Aorta (tissue), 5 donors: ENCODE data around the gene TFAP2E. TPM values are rescaled to one million over a fixed set of nuclear protein-coding genes. Genes with fewer than 3 reads are reported as not detected.

ENCODE experiments used
- ATAC-seq: fragments of 200-7000 bp; cut with Tn5 transposase; one replicate; pipeline ENCODE4 v1.9.1; 2022; ENCODE audit warnings: moderate library complexity; ENCODE audit not compliant: low FRiP score
- DNase-seq, 2 donors: peaks; one replicate each; pipeline ENCODE4 v3.0.0-alpha.2; 2020
- H3K27ac ChIP-seq, 2 donors: one replicate each; pipeline ENCODE4 v1.5.1; 2013; ENCODE audit warnings: low read length in 2 of 2, mild to moderate bottlenecking in 2 of 2, moderate library complexity in 2 of 2, control low read depth in 1 of 2, inconsistent platforms in 1 of 2, low read depth in 1 of 2
- H3K27me3 ChIP-seq, 2 donors: one replicate each; pipeline ENCODE4 v1.6.1; 2013; ENCODE audit warnings: control low read depth in 1 of 2, low read length in 1 of 2, mild to moderate bottlenecking in 1 of 2, moderate library complexity in 1 of 2; ENCODE audit not compliant: insufficient read depth in 2 of 2, control insufficient read depth in 1 of 2
- H3K36me3 ChIP-seq, 2 donors: one replicate each; pipeline ENCODE4 v1.6.1; 2013; ENCODE audit warnings: control low read depth in 1 of 2, low read length in 1 of 2, mild to moderate bottlenecking in 1 of 2; ENCODE audit not compliant: insufficient read depth in 2 of 2, control insufficient read depth in 1 of 2
- H3K4me1 ChIP-seq, 2 donors: one replicate each; pipeline ENCODE4 v1.6.1; 2013; ENCODE audit warnings: low read length in 2 of 2, control low read depth in 1 of 2, mild to moderate bottlenecking in 1 of 2, moderate library complexity in 1 of 2; ENCODE audit not compliant: insufficient read depth in 2 of 2, control insufficient read depth in 1 of 2
- H3K4me3 ChIP-seq, 2 donors: one replicate each; pipeline ENCODE4 v1.5.1; 2013; ENCODE audit warnings: low read length in 2 of 2, control low read depth in 1 of 2, mild to moderate bottlenecking in 1 of 2
- H3K9me3 ChIP-seq: one replicate; pipeline ENCODE4 v1.6.1; 2013; ENCODE audit warnings: mild to moderate bottlenecking, low read length; ENCODE audit not compliant: control insufficient read depth
- WGBS, 2 donors: extraction: QIAGEN DNeasy Blood & Tissue Kit; methylation state at CpG; one replicate each; pipeline ENCODE4 v1.1.7; 2013; 5-methylcytosine and 5-hydroxymethylcytosine counted together
- intact Hi-C, 2 donors: fragments of 100-400 bp; cut with DNase I; formaldehyde crosslinking; loops; one replicate each; pipeline versions ENCODE4 v1.14.2 to v1.15.0; 2022
- polyA plus RNA-seq, 2 donors: library from polyadenylated mRNA; stranded (reverse); fragments of 200-250 nt; gene quantifications; one replicate each; pipeline ENCODE4 v1.2.3, GENCODE V29; 2013
- total RNA-seq, 2 donors: library from RNA; stranded (reverse); fragmentation: NEBNext Ultra II Directional; extraction: Animal tissue kit (Norgen Biotek cat#: 25700); gene quantifications; one replicate each; pipeline ENCODE4 v1.2.1, GENCODE V29; 2021
- donor health status: healthy with polysubstance abuse.
- donor health status: Bipolar disorder and iron deficiency.
- donor health status: DM: no; HTN: no; CAD: no.
- donor health status: DM: no; HTN: no; CAD: no.
- donor health status: DM: yes; HTN: yes; CAD: no.

The TFAP2E gene
- total and polyA plus RNA-seq, 4 donors, result 0.71 to 1.1 (median 1.0) TPM; not detected in 1

- peak in 1 of 2 donors; percentile 16 for DNase-seq
- Histone ChIP-seq H3K4me1 (no peaks in the 10 kb centered on the region), H3K36me3 (peaks cover 0 to 1% of the 10 kb centered on the region in 2 donors), H3K4me3 (no peak overlapping the region), H3K27ac (no peak overlapping the region), H3K9me3 (no peaks in the 10 kb centered on the region), H3K27me3 (no peaks in the 10 kb centered on the region)
- 90 to 95% methylated on average over 7 of the region's 7 CpGs for WGBS, 2 donors
- ATAC-seq, result no peak
- intact Hi-C loops, result no loop called here
Observed at GRCh38 chr1:35595684-35596083, 22.6 kb downstream of the TFAP2E start.

- no peak for ATAC-seq
- WGBS, 2 donors, result 80 to 88% methylated on average over 5 of the region's 5 CpGs
- intact Hi-C loops, result no loop called here
- DNase-seq, result no peak
- no peaks in the 10 kb centered on the region for H3K9me3 ChIP-seq
- H3K36me3 ChIP-seq, result peaks cover 0 to 4% of the 10 kb centered on the region in 2 donors
- H3K4me1 ChIP-seq, result no peaks in the 10 kb centered on the region
- no peak overlapping the region for H3K4me3 ChIP-seq
- no peaks in the 10 kb centered on the region for H3K27me3 ChIP-seq
- no peak overlapping the region for H3K27ac ChIP-seq
Observed at GRCh38 chr1:35597870-35598269, 24.8 kb downstream of the TFAP2E start.

DNA sequence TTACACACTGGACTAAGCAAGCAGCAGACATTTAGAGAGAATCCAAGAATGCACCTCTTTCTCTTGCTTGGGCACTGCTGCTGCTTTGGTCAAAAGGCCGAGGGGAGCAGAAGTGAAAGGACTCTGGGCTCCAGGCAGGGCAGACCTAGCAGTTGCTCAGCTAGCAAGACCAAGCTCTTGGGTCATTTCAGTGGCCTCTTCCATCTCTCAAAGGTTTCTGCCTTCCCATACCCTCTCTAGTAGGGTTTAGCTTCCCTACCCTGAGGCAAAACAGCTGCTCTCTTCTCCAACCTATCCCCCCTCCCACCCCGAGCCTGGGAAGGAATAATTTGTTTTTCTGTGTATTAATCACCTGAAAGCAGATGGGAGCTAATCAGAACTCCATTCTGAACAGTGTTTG lies 25.8 kb downstream of the TFAP2E start:
- Histone ChIP-seq H3K4me1 (no peaks in the 10 kb centered on the region), H3K36me3 (peaks cover 2 to 13% of the 10 kb centered on the region in 2 donors), H3K27ac (no peak overlapping the region), H3K9me3 (no peaks in the 10 kb centered on the region), H3K4me3 (no peak overlapping the region), H3K27me3 (no peaks in the 10 kb centered on the region)
- intact Hi-C loops, result no loop called here
- WGBS, 2 donors, result 63 to 71% methylated on average over 2 of the region's 2 CpGs
- no peak for ATAC-seq
- no peak for DNase-seq

- no peaks in the 10 kb centered on the region for H3K27me3 ChIP-seq
- no peak for ATAC-seq
- H3K4me3 ChIP-seq, result no peak overlapping the region
- no peaks in the 10 kb centered on the region for H3K4me1 ChIP-seq
- WGBS, 2 donors, result 83% methylated on average over 3 of the region's 3 CpGs
- no peak overlapping the region for H3K27ac ChIP-seq
- intact Hi-C loops, result no loop called here
- H3K36me3 ChIP-seq, result peaks cover 5 to 15% of the 10 kb centered on the region in 2 donors
- DNase-seq, result no peak
- H3K9me3 ChIP-seq, result no peaks in the 10 kb centered on the region
Observed at GRCh38 chr1:35599411-35599810, 26.3 kb downstream of the TFAP2E start.

GRCh38 chr1:35600593-35600992 lies 27.5 kb downstream of the TFAP2E start:
- no peak for ATAC-seq
- Histone ChIP-seq H3K27ac (no peak overlapping the region), H3K27me3 (no peaks in the 10 kb centered on the region), H3K36me3 (peaks cover 5 to 15% of the 10 kb centered on the region in 2 donors), H3K4me3 (no peak overlapping the region), H3K9me3 (no peaks in the 10 kb centered on the region), H3K4me1 (no peaks in the 10 kb centered on the region)
- 89 to 91% methylated on average over 3 of the region's 3 CpGs for WGBS, 2 donors
- no peak for DNase-seq
- intact Hi-C loops, result no loop called here

DNA sequence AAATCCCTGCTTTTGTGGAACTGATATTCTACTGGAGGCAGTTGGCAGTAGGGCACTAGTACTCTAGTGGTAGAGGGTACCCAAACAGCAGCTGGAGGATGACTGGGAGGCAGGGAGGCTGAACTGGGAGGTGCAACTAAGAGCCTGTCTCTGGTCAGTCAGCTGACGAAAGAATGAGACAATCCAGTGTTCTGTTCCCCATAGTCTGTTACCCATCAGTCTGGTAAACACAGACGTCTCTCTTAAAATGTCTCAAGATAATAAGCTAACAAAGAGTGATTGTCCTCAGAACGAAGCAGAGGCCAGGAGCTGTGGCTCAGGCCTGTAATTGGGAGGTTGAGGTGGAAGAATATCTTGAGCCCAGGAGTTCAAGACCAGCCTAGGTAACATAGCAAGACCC lies 30.4 kb downstream of the TFAP2E start:
- Histone ChIP-seq H3K27me3 (no peaks in the 10 kb centered on the region), H3K4me3 (no peak overlapping the region), H3K4me1 (no peaks in the 10 kb centered on the region), H3K27ac (no peak overlapping the region), H3K9me3 (no peaks in the 10 kb centered on the region), H3K36me3 (peaks cover 6 to 17% of the 10 kb centered on the region in 2 donors)
- intact Hi-C loops, result no loop called here
- 70 to 71% methylated on average over 3 of the region's 3 CpGs for WGBS, 2 donors
- DNase-seq (no peak), ATAC-seq (no peak)

DNA sequence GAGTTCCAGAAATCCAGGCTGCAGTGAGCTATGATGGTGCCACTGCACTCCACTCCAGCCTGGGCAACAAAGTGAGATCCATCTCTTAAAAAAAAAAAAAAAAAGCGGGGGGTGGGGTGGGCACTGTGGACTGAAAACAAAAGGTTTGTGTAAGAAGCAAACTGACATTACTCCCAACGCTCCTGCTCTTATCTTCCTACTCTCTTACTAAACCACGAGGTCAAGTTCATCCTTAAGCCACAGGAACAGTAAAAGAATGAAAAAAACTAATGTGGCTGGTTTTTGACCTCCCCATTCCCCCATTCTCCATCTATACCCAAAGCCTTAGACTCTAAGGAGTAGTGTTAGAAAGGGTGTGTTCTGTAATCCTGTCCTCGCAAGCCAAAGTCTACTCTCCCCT lies 30.8 kb downstream of the TFAP2E start:
- Histone ChIP-seq H3K36me3 (peaks cover 9 to 20% of the 10 kb centered on the region in 2 donors), H3K9me3 (no peaks in the 10 kb centered on the region), H3K4me3 (no peak overlapping the region), H3K27me3 (no peaks in the 10 kb centered on the region), H3K4me1 (no peaks in the 10 kb centered on the region), H3K27ac (no peak overlapping the region)
- DNase-seq (no peak), ATAC-seq (no peak)
- 92% methylated on average over 4 of the region's 4 CpGs for WGBS, 2 donors
- intact Hi-C loops, result no loop called here

DNA sequence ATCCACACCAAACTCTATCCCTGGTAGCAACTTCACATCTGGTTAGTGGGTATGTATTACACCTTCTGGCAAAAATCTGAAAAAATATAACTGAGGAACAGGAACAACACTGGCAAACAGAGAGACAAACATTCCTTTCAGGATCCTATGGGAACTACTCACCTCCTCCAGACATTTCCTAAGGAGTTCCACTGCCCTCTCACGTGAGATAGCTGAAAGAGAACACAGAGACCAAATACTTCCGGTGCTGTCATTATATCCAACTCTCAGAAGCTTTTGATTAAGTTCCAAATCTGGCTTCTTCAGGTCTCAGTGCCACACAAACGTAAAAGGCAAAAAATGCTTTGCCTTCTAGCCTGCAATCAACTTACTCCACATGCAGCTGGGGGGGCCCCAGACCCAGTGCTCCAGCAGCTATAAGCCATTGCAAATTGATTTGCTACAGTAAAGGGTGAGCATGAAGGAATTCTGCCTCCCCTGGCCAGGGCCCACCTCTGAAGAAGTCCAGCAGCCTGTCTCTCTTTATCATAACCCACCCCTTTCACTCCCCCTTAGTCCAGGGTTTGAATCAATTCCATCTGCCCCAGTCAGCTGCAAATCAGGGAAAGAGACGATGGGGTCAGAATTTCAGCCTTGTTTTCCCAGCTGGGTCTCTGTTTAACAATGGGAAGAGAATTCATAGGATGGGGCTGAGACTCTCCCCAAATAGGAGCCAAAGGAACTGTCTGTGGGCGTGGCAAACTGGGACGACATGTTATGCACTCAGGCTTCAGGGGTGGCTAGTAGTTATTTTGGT lies 32.2 kb downstream of the TFAP2E start:
- intact Hi-C loops, result no loop called here
- Histone ChIP-seq H3K9me3 (no peaks in the 10 kb centered on the region), H3K4me1 (no peaks in the 10 kb centered on the region), H3K27me3 (no peaks in the 10 kb centered on the region), H3K36me3 (peaks cover 11 to 20% of the 10 kb centered on the region in 2 donors), H3K27ac (no peak overlapping the region), H3K4me3 (no peak overlapping the region)
- no peak for ATAC-seq
- no peak for DNase-seq
- 70% methylated on average over 6 of the region's 6 CpGs for WGBS, 2 donors

GRCh38 chr1:35605867-35606182 lies 32.7 kb downstream of the TFAP2E start:
- Histone ChIP-seq H3K4me1 (no peaks in the 10 kb centered on the region), H3K27me3 (no peaks in the 10 kb centered on the region), H3K4me3 (no peak overlapping the region), H3K27ac (no peak overlapping the region), H3K9me3 (no peaks in the 10 kb centered on the region), H3K36me3 (peaks cover 11 to 17% of the 10 kb centered on the region in 2 donors)
- intact Hi-C loops, result no loop called here
- ATAC-seq, result no peak
- 76 to 83% methylated on average over 4 of the region's 4 CpGs for WGBS, 2 donors
- no peak for DNase-seq
